Fibroblast of lung (primary cell): ENCODE data around the gene WAPL. TPM values are rescaled to one million over a fixed set of nuclear protein-coding genes. Genes with fewer than 3 reads are reported as not detected.

Experiments used
- DNase-seq, 2 donors: peaks; one replicate each; pipeline versions ENCODE4 v3.0.0 to v3.0.0-alpha.2; 2010; ENCODE audit warnings: low read depth in 2 of 2
- H2AFZ ChIP-seq: 2 replicates; pipeline ENCODE4 v1.5.1; 2012; ENCODE audit warnings: low read length, control low read depth, inconsistent platforms
- H3K27ac ChIP-seq: 2 replicates; pipeline ENCODE4 v1.5.1; 2011; ENCODE audit warnings: low read length, control low read depth; ENCODE audit not compliant: insufficient read depth
- H3K27me3 ChIP-seq: 2 replicates; pipeline ENCODE4 v1.5.1; 2011; ENCODE audit warnings: mild to moderate bottlenecking, low read length; ENCODE audit not compliant: control insufficient read depth, insufficient read depth
- H3K36me3 ChIP-seq: 2 replicates; pipeline ENCODE4 v1.5.1; 2011; ENCODE audit warnings: low read length; ENCODE audit not compliant: control insufficient read depth, insufficient read depth
- H3K4me1 ChIP-seq: 2 replicates; pipeline ENCODE4 v1.5.1; 2011; ENCODE audit warnings: low read length; ENCODE audit not compliant: control insufficient read depth, insufficient read depth; ENCODE audit errors: extremely low read depth
- H3K4me2 ChIP-seq: 2 replicates; pipeline ENCODE4 v1.5.1; 2011; ENCODE audit warnings: low read length, control low read depth; ENCODE audit not compliant: insufficient read depth; ENCODE audit errors: extremely low read depth
- H3K4me3 ChIP-seq, 4 experiments: fragments of 200-600 bp in 1 of 4; sonication (generic) in 1 of 4; replicated peaks in 1 of 4; 2 replicates each; pipeline ENCODE4 v1.5.1; 2011 to 2016; ENCODE audit warnings: low read length in 4 of 4, low read depth in 3 of 4, mild to moderate bottlenecking in 3 of 4, control low read depth in 2 of 4, inconsistent platforms in 1 of 4, mixed read lengths in 1 of 4; ENCODE audit not compliant: insufficient read depth in 1 of 4; ENCODE audit errors: control extremely low read depth in 1 of 4
- H3K79me2 ChIP-seq: 2 replicates; pipeline ENCODE4 v1.5.1; 2012; ENCODE audit warnings: mild to moderate bottlenecking, low read length, inconsistent platforms; ENCODE audit not compliant: control insufficient read depth, insufficient read depth
- H3K9ac ChIP-seq: 2 replicates; pipeline ENCODE4 v1.5.1; 2011; ENCODE audit warnings: mild to moderate bottlenecking, low read length, control low read depth; ENCODE audit not compliant: insufficient read depth
- H3K9me3 ChIP-seq: 2 replicates; pipeline ENCODE4 v1.5.1; 2012; ENCODE audit warnings: low read depth, low read length; ENCODE audit not compliant: control insufficient read depth, insufficient read depth
- H4K20me1 ChIP-seq: 2 replicates; pipeline ENCODE4 v1.5.1; 2011; ENCODE audit warnings: low read length; ENCODE audit not compliant: control insufficient read depth, insufficient read depth; ENCODE audit errors: extremely low read depth
- EZH2 ChIP-seq: IDR thresholded peaks from 2 replicates; pipeline ENCODE4 v1.5.1; 2012; ENCODE audit warnings: low read length, control low read depth, mild to moderate bottlenecking; ENCODE audit errors: missing control alignments
- polyA plus RNA-seq, 2 donors: library from polyadenylated mRNA; depleted of rRNA in 1 of 2; stranded (reverse) in 1 of 2; unstranded in 1 of 2; fragments of >200 nt; gene quantifications; 2 replicates each; pipeline ENCODE4 v1.2.1, GENCODE V29; 2011 to 2012; ENCODE audit warnings: missing spikeins in 1 of 2
- total RNA-seq: library from RNA; depleted of rRNA; stranded (reverse); fragments of >200 nt; gene quantifications from 2 replicates; pipeline ENCODE4 v1.2.1, GENCODE V29; 2014
- TF ChIP-seq, protein P1 (sequence below), 2 donors: IDR thresholded peaks in 1 of 2; conservative IDR thresholded peaks in 1 of 2; 1 replicate in 1 of 2; 2 replicates in 1 of 2; pipeline ENCODE4 v1.5.1; 2011 to 2012; ENCODE audit warnings: low read length in 2 of 2, control low read depth in 1 of 2, inconsistent platforms in 1 of 2, low read depth in 1 of 2, mild to moderate bottlenecking in 1 of 2

Gene WAPL
- total and polyA plus RNA-seq, 2 donors (not counting 1 experiment from before 2014, with no cell fraction given): 24.6 to 50.4 TPM

DNA sequence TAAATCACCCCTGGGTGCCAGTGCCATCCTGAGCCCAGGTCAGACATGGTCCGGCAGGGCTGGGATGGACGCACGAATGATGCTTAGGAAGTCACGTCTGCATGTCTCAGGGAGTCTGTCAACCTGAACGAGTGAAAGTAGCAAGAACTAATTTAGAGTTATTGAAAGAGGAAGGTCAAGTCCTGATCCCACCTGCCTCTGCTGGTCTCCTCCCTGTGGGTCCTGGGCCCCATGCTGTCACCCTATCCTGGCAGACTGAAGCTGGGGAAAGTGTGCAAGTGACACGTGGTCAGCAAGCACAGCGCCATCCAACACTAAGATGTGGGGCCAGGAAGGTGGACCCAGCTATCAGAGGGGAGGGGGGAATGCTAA lies 128.9 kb downstream of the WAPL start:
- H3K9me3 ChIP-seq: no peaks in the 10 kb centered on the region
- H3K4me3 ChIP-seq: no peak overlapping the region
- no peak for DNase-seq
- no peaks in the 10 kb centered on the region for H3K4me1 ChIP-seq
- H3K4me2 ChIP-seq: no peak overlapping the region
- peaks cover 7% of the 10 kb centered on the region for H3K27me3 ChIP-seq
- no peak overlapping the region for H3K9ac ChIP-seq
- H3K79me2 ChIP-seq: no peaks in the 10 kb centered on the region
- no peaks in the 10 kb centered on the region for H4K20me1 ChIP-seq
- no peak overlapping the region for H3K27ac ChIP-seq
- H2AFZ ChIP-seq: no peak overlapping the region
- H3K36me3 ChIP-seq: no peaks in the 10 kb centered on the region
- TF ChIP-seq, protein P1, sequence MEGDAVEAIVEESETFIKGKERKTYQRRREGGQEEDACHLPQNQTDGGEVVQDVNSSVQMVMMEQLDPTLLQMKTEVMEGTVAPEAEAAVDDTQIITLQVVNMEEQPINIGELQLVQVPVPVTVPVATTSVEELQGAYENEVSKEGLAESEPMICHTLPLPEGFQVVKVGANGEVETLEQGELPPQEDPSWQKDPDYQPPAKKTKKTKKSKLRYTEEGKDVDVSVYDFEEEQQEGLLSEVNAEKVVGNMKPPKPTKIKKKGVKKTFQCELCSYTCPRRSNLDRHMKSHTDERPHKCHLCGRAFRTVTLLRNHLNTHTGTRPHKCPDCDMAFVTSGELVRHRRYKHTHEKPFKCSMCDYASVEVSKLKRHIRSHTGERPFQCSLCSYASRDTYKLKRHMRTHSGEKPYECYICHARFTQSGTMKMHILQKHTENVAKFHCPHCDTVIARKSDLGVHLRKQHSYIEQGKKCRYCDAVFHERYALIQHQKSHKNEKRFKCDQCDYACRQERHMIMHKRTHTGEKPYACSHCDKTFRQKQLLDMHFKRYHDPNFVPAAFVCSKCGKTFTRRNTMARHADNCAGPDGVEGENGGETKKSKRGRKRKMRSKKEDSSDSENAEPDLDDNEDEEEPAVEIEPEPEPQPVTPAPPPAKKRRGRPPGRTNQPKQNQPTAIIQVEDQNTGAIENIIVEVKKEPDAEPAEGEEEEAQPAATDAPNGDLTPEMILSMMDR (conservative IDR thresholded peaks at IDR 0.05 in 1 of 2, IDR thresholded peaks at IDR 0.05 in 1 of 2; ENCODE audit: low read depth in 1 of 2, low read length in 2 of 2): no peak
- TF ChIP-seq EZH2: no peak

DNA sequence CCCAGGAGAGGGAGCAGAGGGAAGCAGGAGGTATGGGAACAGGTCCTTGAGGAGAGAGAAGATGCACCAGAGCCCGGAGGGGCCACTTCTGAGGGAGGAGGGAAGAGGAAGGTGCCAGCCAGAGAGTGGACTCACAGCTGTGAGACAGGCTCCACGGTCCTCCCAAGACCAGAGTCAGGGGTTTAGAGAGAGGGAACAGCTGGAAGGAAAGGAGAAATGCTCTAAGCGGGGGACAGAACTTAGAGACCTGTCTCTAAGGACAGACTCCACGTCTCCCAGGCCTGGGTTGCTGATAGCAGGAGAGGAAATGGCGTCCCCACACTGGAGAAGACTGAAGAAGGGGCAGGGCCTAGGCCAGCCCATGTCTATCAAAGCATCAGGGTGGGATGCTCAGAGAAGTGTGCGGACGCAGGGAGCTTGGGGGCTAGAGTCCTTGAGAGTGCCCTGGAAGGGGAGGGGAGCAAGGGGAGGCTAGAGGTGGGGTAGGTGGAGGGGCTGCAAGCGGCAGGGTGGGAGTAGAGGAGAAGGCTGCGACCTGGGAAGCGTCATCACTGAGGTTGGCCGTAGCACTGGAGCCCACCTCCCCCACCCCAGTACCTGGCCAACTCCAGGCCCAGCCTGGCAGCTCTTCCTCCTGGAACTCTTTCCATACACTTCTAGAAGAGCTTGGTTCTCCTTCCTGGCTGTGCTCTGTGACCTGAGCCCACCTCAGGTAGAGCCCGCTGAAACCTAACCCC lies 129.4 kb downstream of the WAPL start:
- TF ChIP-seq EZH2: no peak
- TF ChIP-seq, protein P1 (conservative IDR thresholded peaks at IDR 0.05 in 1 of 2, IDR thresholded peaks at IDR 0.05 in 1 of 2; ENCODE audit: low read depth in 1 of 2, low read length in 2 of 2): no peak
- no peak for DNase-seq
- Histone ChIP-seq H3K4me3 (no peak overlapping the region), H3K36me3 (no peaks in the 10 kb centered on the region), H3K79me2 (no peaks in the 10 kb centered on the region), H2AFZ (no peak overlapping the region), H3K9ac (no peak overlapping the region), H4K20me1 (no peaks in the 10 kb centered on the region), H3K4me2 (no peak overlapping the region), H3K27ac (no peak overlapping the region), H3K4me1 (no peaks in the 10 kb centered on the region), H3K27me3 (peaks cover 11% of the 10 kb centered on the region), H3K9me3 (no peaks in the 10 kb centered on the region)

DNA sequence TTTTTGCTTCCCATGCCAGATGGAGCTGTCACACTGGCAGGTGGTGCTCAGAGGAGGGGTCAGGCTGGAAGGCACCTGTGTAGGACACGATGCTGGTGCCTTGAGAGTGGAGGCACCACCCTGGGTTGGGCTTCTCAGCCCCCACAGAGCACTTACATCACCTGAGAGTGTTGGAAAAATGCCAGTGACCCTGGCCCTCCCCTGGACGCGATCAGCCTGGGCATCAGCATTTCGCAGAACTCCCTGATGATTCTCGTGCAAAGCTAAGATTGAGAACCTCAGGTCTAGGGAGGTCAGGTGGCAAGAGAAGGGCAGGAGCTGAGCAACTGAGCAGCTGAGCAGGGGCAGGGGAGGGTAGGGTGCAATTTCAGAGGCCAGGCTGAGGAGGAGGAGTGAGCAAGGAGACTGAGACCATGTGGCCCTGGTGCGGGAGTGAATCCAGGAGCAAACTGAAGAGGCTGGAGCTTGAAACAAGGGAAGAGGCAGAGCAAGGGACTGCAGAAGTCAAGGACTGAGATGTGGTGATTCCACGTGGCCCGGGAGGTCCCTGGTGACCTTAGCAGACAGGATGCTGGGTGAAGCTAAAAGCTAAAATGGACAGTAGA lies 130.3 kb downstream of the WAPL start:
- Histone ChIP-seq H3K9ac (no peak overlapping the region), H3K79me2 (no peaks in the 10 kb centered on the region), H3K4me1 (no peaks in the 10 kb centered on the region), H3K27ac (no peak overlapping the region), H4K20me1 (no peaks in the 10 kb centered on the region), H3K27me3 (peaks cover 12% of the 10 kb centered on the region), H3K4me2 (no peak overlapping the region), H3K4me3 (no peak overlapping the region), H3K9me3 (no peaks in the 10 kb centered on the region), H3K36me3 (no peaks in the 10 kb centered on the region), H2AFZ (no peak overlapping the region)
- no peak for TF ChIP-seq EZH2
- TF ChIP-seq, protein P1 (conservative IDR thresholded peaks at IDR 0.05 in 1 of 2, IDR thresholded peaks at IDR 0.05 in 1 of 2; ENCODE audit: low read depth in 1 of 2, low read length in 2 of 2): no peak
- no peak for DNase-seq
